ENCODE results near the gene PHF21B. TPM values are rescaled to one million over a fixed set of nuclear protein-coding genes. Genes with fewer than 3 reads are reported as not detected.
"Not testable (repeated sequence)": the region's sequence is repeated elsewhere in the genome, so short reads cannot be mapped to it uniquely, and the experiment has no call there.

Gene PHF21B
- total RNA-seq, 1 donor from 2014 or later: 3.9 TPM

GRCh38 chr22:44962741-44963454, 46.9 kb downstream of the PHF21B start:
- no peak for DNase-seq (ENCODE audit: low spot score)

GRCh38 chr22:44961682-44962081, 48.1 kb downstream of the PHF21B start:
- DNase-seq (ENCODE audit: low spot score): not testable (repeated sequence)

DNA sequence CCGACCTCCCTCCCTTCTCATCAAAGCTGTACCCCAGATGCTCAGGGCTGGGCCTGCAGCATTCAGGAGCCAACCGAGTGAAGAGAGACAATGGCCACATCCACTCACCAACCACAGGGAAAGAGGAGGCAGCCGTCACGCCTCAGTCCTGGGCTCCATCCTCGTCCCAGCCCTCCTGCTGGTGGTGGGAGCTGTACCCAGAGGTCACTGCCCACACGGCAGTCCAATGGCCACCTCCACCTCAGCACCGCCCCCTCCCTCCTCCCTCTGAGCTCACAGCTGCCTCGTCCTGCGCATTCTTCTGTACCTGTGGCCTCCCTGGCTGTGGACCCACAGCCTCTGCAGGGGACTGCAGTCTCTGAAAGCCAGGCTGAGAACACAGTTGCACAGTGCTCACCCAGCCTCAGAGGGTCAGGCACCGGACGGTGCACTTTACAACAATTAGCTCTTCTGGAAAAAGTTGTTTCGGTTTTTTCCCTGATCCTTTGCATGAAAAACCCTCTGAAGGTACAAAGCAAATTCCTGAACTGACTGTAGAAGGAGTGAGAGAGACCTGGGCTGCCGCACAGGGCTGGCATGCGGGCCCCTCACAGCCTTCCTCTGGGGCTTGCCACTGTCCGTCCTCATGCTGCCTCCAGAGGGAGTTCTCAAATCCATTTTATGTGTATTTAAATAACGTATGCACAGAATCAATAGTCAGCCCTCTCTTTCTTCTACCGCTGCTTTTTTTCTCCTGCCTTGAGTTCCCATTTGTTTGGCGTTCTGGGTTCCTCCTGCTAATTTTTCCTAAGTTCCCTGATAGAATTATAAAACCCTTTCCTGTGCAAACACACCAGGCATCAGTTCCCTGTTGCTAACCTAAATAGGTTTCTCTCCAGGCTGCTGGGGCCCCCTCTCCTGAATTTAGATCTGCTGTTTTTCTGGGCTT, 52.7 kb downstream of the PHF21B start:
- DNase-seq (ENCODE audit: low spot score): no peak

- no peak for DNase-seq (ENCODE audit: low spot score)
Measured at GRCh38 chr22:44955102-44955501, 54.7 kb downstream of the PHF21B start.

DNA sequence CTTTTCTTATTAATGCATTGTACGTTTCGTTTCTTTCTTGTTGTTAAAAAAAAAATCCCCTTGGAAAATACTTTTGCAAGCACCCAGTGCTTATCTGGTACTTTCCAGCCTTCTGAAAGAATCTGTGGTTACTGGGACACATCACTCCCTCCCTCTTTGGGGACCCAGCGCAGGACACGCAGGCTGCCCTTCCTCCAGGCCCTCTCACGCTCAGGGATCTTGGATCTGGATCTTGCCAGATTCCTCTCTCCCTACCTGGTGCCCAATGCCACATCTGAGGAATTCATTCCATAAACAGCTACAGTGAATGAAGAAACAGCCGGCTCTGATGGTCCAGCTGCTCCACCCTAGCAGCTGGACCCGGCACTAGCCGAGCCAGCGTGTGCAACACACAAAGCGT, 55.7 kb downstream of the PHF21B start:
- DNase-seq (ENCODE audit: low spot score): no peak

DNA sequence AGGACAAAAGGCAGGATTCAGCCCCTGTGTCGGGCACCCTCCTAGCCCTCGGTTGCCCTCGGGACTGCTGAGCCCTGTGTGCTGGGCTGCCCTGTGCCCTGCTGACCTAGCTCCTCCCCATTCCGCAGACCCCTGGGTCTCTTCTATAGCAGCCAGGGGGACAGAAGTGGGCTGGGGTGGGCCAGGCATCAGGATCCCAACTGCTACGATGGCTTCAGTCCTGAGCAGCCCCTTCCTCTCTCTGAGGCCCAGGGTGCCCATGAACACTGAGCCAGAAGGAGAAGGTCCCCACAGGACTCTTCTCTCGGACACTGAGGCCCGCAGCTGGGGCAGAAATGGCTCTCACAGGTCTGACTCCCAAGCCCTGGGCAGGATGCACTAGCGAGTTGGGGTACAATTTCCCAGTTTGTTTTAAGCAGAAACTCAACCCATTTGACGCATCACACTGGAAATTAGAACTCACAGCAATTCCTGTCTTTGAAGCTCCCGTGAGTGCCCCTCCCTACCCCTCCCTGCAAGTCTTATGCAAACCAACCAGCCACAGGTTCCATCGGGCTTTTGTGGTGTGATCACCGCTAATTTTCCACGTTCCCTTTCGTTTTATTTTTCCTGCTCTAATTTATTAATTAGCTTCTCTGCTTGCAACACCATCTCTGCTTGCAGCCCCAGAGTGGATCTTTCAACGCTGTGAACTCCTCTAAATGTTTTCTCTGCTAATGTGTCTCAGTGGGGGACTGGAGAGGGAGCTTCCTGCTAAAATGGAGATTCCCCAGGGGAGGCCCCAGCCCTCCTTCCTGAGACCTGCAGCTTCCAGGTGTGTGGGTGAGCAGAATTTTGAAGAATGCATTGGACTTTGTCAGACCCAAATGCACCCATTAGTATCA, 56.7 kb downstream of the PHF21B start:
- DNase-seq (ENCODE audit: low spot score): no peak

- no peak for DNase-seq (ENCODE audit: low spot score)
Measured at GRCh38 chr22:44951510-44951816, 58.3 kb downstream of the PHF21B start.

- DNase-seq (ENCODE audit: low spot score): no peak
Measured at GRCh38 chr22:44950806-44951509, 58.8 kb downstream of the PHF21B start.

GRCh38 chr22:44947846-44948245, 62.0 kb downstream of the PHF21B start:
- no peak for DNase-seq (ENCODE audit: low spot score)

- DNase-seq (ENCODE audit: low spot score): no peak
Measured at GRCh38 chr22:44947049-44947448, 62.8 kb downstream of the PHF21B start.

GRCh38 chr22:44944883-44945601, 64.8 kb downstream of the PHF21B start:
- DNase-seq (ENCODE audit: low spot score): no peak

DNA sequence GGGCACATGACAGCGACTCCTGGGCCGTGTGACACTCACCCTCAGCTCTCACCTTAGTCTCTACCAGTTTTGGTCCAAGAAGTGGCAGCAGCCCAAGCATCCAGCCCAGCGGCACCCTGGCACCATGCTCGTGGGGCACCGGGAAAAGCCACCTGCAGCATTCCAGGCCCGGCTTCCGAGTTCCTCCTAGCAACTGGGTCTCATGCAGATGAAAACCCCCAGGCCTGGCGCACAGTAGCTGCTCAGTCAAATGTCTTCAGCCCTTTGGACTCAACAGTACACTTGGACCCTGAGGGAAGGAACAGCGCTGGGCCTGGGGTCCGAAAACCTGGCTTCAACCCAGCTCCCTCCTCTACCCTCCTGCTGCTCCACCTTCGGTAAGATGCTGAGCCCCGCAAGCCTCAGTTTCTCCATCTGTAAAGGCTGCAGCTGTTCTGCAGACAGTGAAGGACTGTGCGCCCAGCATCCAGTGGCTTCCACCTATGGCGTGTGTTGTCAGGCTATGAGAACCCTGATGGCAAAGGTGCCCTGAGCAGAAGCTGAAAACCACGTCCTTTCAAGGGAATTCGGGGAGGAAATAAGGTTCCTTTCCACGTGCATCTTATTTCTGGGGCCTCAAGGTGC, 66.0 kb downstream of the PHF21B start:
- DNase-seq (ENCODE audit: low spot score): no peak

GRCh38 chr22:44942979-44943700, 66.7 kb downstream of the PHF21B start:
- DNase-seq (ENCODE audit: low spot score): no peak

- no peak for DNase-seq (ENCODE audit: low spot score)
Measured at GRCh38 chr22:44942056-44942455, 67.7 kb downstream of the PHF21B start.

- no peak for DNase-seq (ENCODE audit: low spot score)
Measured at GRCh38 chr22:44941207-44941606, 68.6 kb downstream of the PHF21B start.

- no peak for DNase-seq (ENCODE audit: low spot score)
Measured at GRCh38 chr22:44940130-44940529, 69.7 kb downstream of the PHF21B start.

- DNase-seq (ENCODE audit: low spot score): no peak
Measured at GRCh38 chr22:44939451-44939850, 70.4 kb downstream of the PHF21B start.

DNA sequence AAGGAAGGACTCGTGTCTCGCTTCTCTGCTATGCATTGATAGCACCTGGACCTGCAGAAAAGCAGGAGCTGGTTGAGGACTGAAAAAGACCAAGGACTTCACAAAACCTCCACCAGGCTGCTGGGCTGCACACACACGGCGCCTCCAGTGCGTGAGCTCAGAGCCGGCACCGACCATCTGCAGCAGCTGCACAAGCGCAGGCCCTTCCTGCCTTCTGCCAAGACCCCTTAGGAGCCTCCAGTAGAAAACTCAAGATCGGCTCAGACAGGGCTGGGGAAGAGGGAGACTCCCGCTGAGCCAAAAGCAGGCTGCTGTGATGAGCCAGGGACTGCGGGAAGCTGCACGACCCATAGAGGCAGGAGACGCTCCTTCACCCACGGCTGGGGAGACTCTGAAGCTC, 70.9 kb downstream of the PHF21B start:
- DNase-seq (ENCODE audit: low spot score): no peak

DNA sequence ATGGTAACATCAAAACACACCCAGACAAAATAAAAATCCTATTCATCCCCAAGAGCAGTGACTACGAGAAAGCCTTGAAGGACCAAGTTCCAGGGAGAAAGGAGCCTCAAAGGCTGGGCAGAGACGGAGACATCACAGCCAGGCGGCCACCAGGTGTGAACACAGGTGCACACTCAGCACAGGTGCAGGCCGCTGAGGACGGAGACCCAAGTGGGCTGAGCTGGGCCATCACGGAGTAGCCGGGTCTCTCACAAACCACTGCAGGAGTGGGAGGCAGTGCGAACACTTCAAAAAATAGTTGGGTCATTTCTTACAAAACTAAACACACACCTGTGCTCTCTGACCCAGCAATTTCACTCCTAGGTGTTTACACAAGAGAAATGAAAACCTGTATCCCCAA, 72.6 kb downstream of the PHF21B start:
- no peak for DNase-seq (ENCODE audit: low spot score)

- DNase-seq (ENCODE audit: low spot score): no peak
Measured at GRCh38 chr22:44936201-44936600, 73.6 kb downstream of the PHF21B start.

All from ureter (tissue), 1 donor.